PFSK-1 (cell line): ENCODE results near the gene DCC.

Experiments used
- POLR2AphosphoS5 ChIP-seq: IDR thresholded peaks from 2 replicates; pipeline ENCODE4 v1.6.1; 2012; ENCODE audit warnings: low read depth, mild to moderate bottlenecking, control low read depth, low read length, moderate library complexity
- TF ChIP-seq, protein P1 (sequence below), 2 experiments: IDR thresholded peaks; 2 replicates each; pipeline versions ENCODE4 v1.6.1 to v1.8.0; 2011 to 2012; ENCODE audit warnings: low read depth in 2 of 2, low read length in 2 of 2, control low read depth in 1 of 2, inconsistent platforms in 1 of 2, mild to moderate bottlenecking in 1 of 2, moderate library complexity in 1 of 2; ENCODE audit not compliant: insufficient read depth in 1 of 2

DNA sequence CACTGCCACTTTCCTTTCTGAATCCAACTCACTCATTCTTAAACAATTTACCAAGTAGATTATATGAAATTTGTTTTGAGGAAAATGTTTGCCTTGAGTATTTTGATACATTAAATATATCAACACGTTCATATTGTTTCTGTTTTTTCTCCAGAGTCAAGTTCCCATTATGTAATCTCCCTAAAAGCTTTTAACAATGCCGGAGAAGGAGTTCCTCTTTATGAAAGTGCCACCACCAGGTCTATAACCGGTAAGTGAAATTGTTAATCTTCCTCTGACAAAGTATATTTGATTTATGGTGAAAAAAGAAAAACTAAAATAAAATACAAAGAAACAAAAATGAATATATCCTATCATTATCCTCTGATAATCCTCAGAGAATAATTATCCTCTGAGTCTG, 1045.9 kb downstream of the DCC start:
- TF ChIP-seq, protein P1, sequence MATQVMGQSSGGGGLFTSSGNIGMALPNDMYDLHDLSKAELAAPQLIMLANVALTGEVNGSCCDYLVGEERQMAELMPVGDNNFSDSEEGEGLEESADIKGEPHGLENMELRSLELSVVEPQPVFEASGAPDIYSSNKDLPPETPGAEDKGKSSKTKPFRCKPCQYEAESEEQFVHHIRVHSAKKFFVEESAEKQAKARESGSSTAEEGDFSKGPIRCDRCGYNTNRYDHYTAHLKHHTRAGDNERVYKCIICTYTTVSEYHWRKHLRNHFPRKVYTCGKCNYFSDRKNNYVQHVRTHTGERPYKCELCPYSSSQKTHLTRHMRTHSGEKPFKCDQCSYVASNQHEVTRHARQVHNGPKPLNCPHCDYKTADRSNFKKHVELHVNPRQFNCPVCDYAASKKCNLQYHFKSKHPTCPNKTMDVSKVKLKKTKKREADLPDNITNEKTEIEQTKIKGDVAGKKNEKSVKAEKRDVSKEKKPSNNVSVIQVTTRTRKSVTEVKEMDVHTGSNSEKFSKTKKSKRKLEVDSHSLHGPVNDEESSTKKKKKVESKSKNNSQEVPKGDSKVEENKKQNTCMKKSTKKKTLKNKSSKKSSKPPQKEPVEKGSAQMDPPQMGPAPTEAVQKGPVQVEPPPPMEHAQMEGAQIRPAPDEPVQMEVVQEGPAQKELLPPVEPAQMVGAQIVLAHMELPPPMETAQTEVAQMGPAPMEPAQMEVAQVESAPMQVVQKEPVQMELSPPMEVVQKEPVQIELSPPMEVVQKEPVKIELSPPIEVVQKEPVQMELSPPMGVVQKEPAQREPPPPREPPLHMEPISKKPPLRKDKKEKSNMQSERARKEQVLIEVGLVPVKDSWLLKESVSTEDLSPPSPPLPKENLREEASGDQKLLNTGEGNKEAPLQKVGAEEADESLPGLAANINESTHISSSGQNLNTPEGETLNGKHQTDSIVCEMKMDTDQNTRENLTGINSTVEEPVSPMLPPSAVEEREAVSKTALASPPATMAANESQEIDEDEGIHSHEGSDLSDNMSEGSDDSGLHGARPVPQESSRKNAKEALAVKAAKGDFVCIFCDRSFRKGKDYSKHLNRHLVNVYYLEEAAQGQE (IDR thresholded peaks at IDR 0.05; ENCODE audit: insufficient read depth in 1 of 2, low read depth in 2 of 2, low read length in 2 of 2), result no peak
- no peak for TF ChIP-seq POLR2AphosphoS5
